Ovary (tissue), 9 donors: ENCODE results near the gene PAPLN. TPM values are rescaled to one million over a fixed set of nuclear protein-coding genes. Genes with fewer than 3 reads are reported as not detected.

Experiments
- DNase-seq, 5 donors: peaks; one replicate each; pipeline ENCODE4 v3.0.0-alpha.2; 2019 to 2020
- H3K27ac ChIP-seq, 2 donors: fragments of 200-600 bp; one replicate each; pipeline versions ENCODE4 v1.5.1 to v1.8.0; 2019 to 2022
- H3K27me3 ChIP-seq: fragments of 200-600 bp; one replicate; pipeline ENCODE4 v1.8.0; 2022
- H3K36me3 ChIP-seq: fragments of 200-600 bp; sonication (generic); one replicate; pipeline ENCODE4 v1.5.1; 2019
- H3K4me1 ChIP-seq: one replicate; pipeline ENCODE4 v1.8.1; 2013; ENCODE audit warnings: mild to moderate bottlenecking, moderate library complexity; ENCODE audit not compliant: insufficient read depth
- H3K4me3 ChIP-seq: fragments of 200-600 bp; sonication (generic); one replicate; pipeline ENCODE4 v1.5.1; 2017
- H3K9me3 ChIP-seq, 2 donors: fragments of 200-600 bp in 1 of 2; sonication (generic) in 1 of 2; one replicate each; pipeline versions ENCODE4 v1.5.1 to v1.8.1; 2013 to 2019; ENCODE audit warnings: mild to moderate bottlenecking in 1 of 2, moderate library complexity in 1 of 2
- CTCF ChIP-seq, 3 donors: fragments of 450-650 bp in 2 of 3; fragments of 200-600 bp in 1 of 3; IDR thresholded peaks; one replicate each; pipeline versions ENCODE4 v1.5.1 to v1.8.0; 2016 to 2022; ENCODE audit warnings: antibody characterized with exemption in 3 of 3, mild to moderate bottlenecking in 1 of 3
- EP300 ChIP-seq: sonication (generic); formaldehyde crosslinking; IDR thresholded peaks from one replicate; pipeline ENCODE4 v1.6.1; 2017; ENCODE audit warnings: antibody characterized with exemption
- POLR2A ChIP-seq: fragments of 450-650 bp; IDR thresholded peaks from one replicate; pipeline ENCODE4 v1.6.1; 2017; ENCODE audit warnings: antibody characterized with exemption, mild to moderate bottlenecking, moderate library complexity
- WGBS, 3 donors: extraction: QIAGEN DNeasy Blood & Tissue Kit in 1 of 3; methylation state at CpG; one replicate each; pipeline versions ENCODE4 v1.1.5 to v1.1.7; 2013 to 2017; 5-methylcytosine and 5-hydroxymethylcytosine counted together
- intact Hi-C, 4 donors: fragments of 100-400 bp; cut with DNase I; formaldehyde crosslinking; loops; one replicate each; pipeline versions ENCODE4 v1.11.0 to v1.15.1; 2022 to 2023
- polyA plus RNA-seq, 2 donors: library from polyadenylated mRNA; stranded (reverse); fragments of 200-250 nt in 1 of 2; fragments of 350-450 nt in 1 of 2; fragmentation: Illumina TruSeq in 1 of 2; extraction: RNeasy Lipid Tissue Mini Kit (QIAGEN cat#74804) in 1 of 2; gene quantifications; one replicate each; pipeline ENCODE4 v1.2.3, GENCODE V29; 2013 to 2014
- total RNA-seq, 7 donors: library from RNA; depleted of rRNA in 2 of 7; stranded (reverse); fragments of >200 nt in 2 of 7; fragmentation: NEBNext Ultra II Directional in 3 of 7; extraction: Animal tissue kit (Norgen Biotek cat#: 25700) in 3 of 7; gene quantifications; one replicate each; pipeline versions ENCODE4 v1.1.0 to v1.2.4, GENCODE V29; 2016 to 2023
- donor health status: DM: no; HTN: no; CAD: no; lungs with moderate emphysema.
- donor health status: DM: no; HTN: no; CAD: no.
- donor health status: Bipolar disorder and iron deficiency.
- donor health status: DM: yes; HTN: yes; CAD: no.
- donor health status: DM: no; HTN: no; CAD: no.
- donor health status: DM: yes; HTN: yes; CAD: no.

Gene PAPLN
- total and polyA plus RNA-seq, 9 donors: 4.6 to 35.4 (median 18.3) TPM

GRCh38 chr14:73285979-73286378 is 48.7 kb downstream of the PAPLN start:
- Histone ChIP-seq H3K27ac (no peak overlapping the region), H3K36me3 (no peaks in the 10 kb centered on the region), H3K27me3 (no peaks in the 10 kb centered on the region), H3K9me3 (no peaks in the 10 kb centered on the region), H3K4me1 (no peaks in the 10 kb centered on the region), H3K4me3 (no peak overlapping the region)
- no peak for DNase-seq
- intact Hi-C loops: no loop called here
- TF ChIP-seq POLR2A (no peak), EP300 (no peak), CTCF (IDR thresholded peaks at IDR 0.05) (no peak)
- 82 to 88% (median 87%) methylated on average over 1 of the region's 1 CpG for WGBS, 3 donors

GRCh38 chr14:73286598-73286997 is 49.3 kb downstream of the PAPLN start:
- WGBS, 3 donors: 90 to 95% (median 91%) methylated on average over 2 of the region's 2 CpGs

GRCh38 chr14:73287071-73287470 is 49.8 kb downstream of the PAPLN start:
- DNase-seq: no peak
- H3K9me3 ChIP-seq: no peaks in the 10 kb centered on the region
- intact Hi-C loops: no loop called here
- WGBS, 3 donors: 86% methylated on average over 5 of the region's 5 CpGs
- no peak overlapping the region for H3K27ac ChIP-seq
- TF ChIP-seq EP300: no peak
- TF ChIP-seq POLR2A: no peak
- TF ChIP-seq CTCF (IDR thresholded peaks at IDR 0.05): no peak
- H3K27me3 ChIP-seq: no peaks in the 10 kb centered on the region
- no peak overlapping the region for H3K4me3 ChIP-seq
- no peaks in the 10 kb centered on the region for H3K36me3 ChIP-seq
- no peaks in the 10 kb centered on the region for H3K4me1 ChIP-seq

More at GRCh38 chr14:73286598-73286997, 49.3 kb downstream of the PAPLN start:
- Histone ChIP-seq H3K4me1 (no peaks in the 10 kb centered on the region), H3K4me3 (no peak overlapping the region), H3K9me3 (no peaks in the 10 kb centered on the region), H3K27ac (no peak overlapping the region), H3K27me3 (no peaks in the 10 kb centered on the region), H3K36me3 (no peaks in the 10 kb centered on the region)
- no peak for DNase-seq
- intact Hi-C loops: no loop called here
- TF ChIP-seq EP300 (no peak), POLR2A (no peak), CTCF (IDR thresholded peaks at IDR 0.05) (no peak)

GRCh38 chr14:73289308-73289707 is 52.0 kb downstream of the PAPLN start:
- no peaks in the 10 kb centered on the region for H3K4me1 ChIP-seq
- no peak overlapping the region for H3K27ac ChIP-seq
- no peak overlapping the region for H3K4me3 ChIP-seq
- no peaks in the 10 kb centered on the region for H3K9me3 ChIP-seq
- intact Hi-C loops: no loop called here
- no peaks in the 10 kb centered on the region for H3K27me3 ChIP-seq
- H3K36me3 ChIP-seq: no peaks in the 10 kb centered on the region
- TF ChIP-seq POLR2A: no peak
- no peak for TF ChIP-seq CTCF (IDR thresholded peaks at IDR 0.05)
- TF ChIP-seq EP300: no peak
- 29 to 32% (median 31%) methylated on average over 3 of the region's 3 CpGs for WGBS, 3 donors
- DNase-seq: no peak
